H9 (cell line): ENCODE data around the gene SFXN1. TPM values are rescaled to one million over a fixed set of nuclear protein-coding genes. Genes with fewer than 3 reads are reported as not detected.

ENCODE experiments used
- DNase-seq: peaks from one replicate; pipeline ENCODE4 v3.0.0-alpha.2; 2017
- H2AFZ ChIP-seq: one replicate; pipeline ENCODE4 v1.6.1; 2013; ENCODE audit warnings: mild to moderate bottlenecking, low read length, control low read depth, moderate library complexity
- H2AK5ac ChIP-seq: 2 replicates; pipeline ENCODE4 v1.6.1; 2013; ENCODE audit warnings: low read length, control low read depth, mixed read lengths; ENCODE audit not compliant: insufficient read length
- H2BK120ac ChIP-seq: one replicate; pipeline ENCODE4 v1.6.1; 2013; ENCODE audit warnings: low read depth, mild to moderate bottlenecking, low read length, control low read depth, inconsistent platforms; ENCODE audit not compliant: poor library complexity, severe bottlenecking
- H2BK12ac ChIP-seq: 2 replicates; pipeline ENCODE4 v1.6.1; 2013; ENCODE audit warnings: low read length, control low read depth, mixed read lengths, low read depth; ENCODE audit not compliant: insufficient read length
- H2BK15ac ChIP-seq: 2 replicates; pipeline ENCODE4 v1.6.1; 2013; ENCODE audit warnings: low read depth, low read length, control low read depth
- H2BK20ac ChIP-seq: one replicate; pipeline ENCODE4 v1.6.1; 2013; ENCODE audit warnings: low read depth, mild to moderate bottlenecking, low read length, control low read depth, inconsistent platforms; ENCODE audit not compliant: poor library complexity, severe bottlenecking
- H2BK5ac ChIP-seq: 2 replicates; pipeline ENCODE4 v1.6.1; 2013; ENCODE audit warnings: low read length, control low read depth, mixed read lengths; ENCODE audit not compliant: insufficient read length
- H3K14ac ChIP-seq: 2 replicates; pipeline ENCODE4 v1.6.1; 2013; ENCODE audit warnings: low read length, control low read depth; ENCODE audit not compliant: insufficient read depth
- H3K18ac ChIP-seq: 2 replicates; pipeline ENCODE4 v1.6.1; 2013; ENCODE audit warnings: low read depth, mild to moderate bottlenecking, mixed read lengths, low read length, control low read depth; ENCODE audit not compliant: insufficient read length
- H3K23ac ChIP-seq: 2 replicates; pipeline ENCODE4 v1.6.1; 2013; ENCODE audit warnings: low read length, control low read depth, mixed read lengths, low read depth; ENCODE audit not compliant: insufficient read length
- H3K23me2 ChIP-seq: 2 replicates; pipeline ENCODE4 v1.6.1; 2013; ENCODE audit warnings: low read depth, mild to moderate bottlenecking, mixed read lengths, low read length, control low read depth; ENCODE audit not compliant: insufficient read length, poor library complexity, severe bottlenecking
- H3K27ac ChIP-seq: 2 replicates; pipeline ENCODE4 v1.5.1; 2013; ENCODE audit warnings: low read length, control low read depth, mixed read lengths, low read depth; ENCODE audit not compliant: insufficient read length
- H3K27me3 ChIP-seq: 2 replicates; pipeline ENCODE4 v1.6.1; 2013; ENCODE audit warnings: low read length, control low read depth, inconsistent platforms; ENCODE audit not compliant: insufficient read depth
- H3K4ac ChIP-seq: 2 replicates; pipeline ENCODE4 v1.6.1; 2013; ENCODE audit warnings: low read depth, mild to moderate bottlenecking, control low read depth, inconsistent platforms, low read length, moderate library complexity
- H3K4me1 ChIP-seq: 2 replicates; pipeline ENCODE4 v1.6.1; 2013; ENCODE audit warnings: low read length, control low read depth, inconsistent platforms; ENCODE audit not compliant: insufficient read depth
- H3K4me2 ChIP-seq: 2 replicates; pipeline ENCODE4 v1.6.1; 2013; ENCODE audit warnings: low read length, control low read depth, mixed read lengths; ENCODE audit not compliant: insufficient read length, insufficient read depth
- H3K56ac ChIP-seq: 2 replicates; pipeline ENCODE4 v1.6.1; 2013; ENCODE audit warnings: low read depth, mild to moderate bottlenecking, mixed read lengths, low read length, control low read depth; ENCODE audit not compliant: insufficient read length
- H3K79me1 ChIP-seq: 2 replicates; pipeline ENCODE4 v1.6.1; 2013; ENCODE audit warnings: low read depth, mild to moderate bottlenecking, moderate library complexity, low read length, control low read depth, inconsistent platforms; ENCODE audit not compliant: insufficient read depth, poor library complexity, severe bottlenecking
- H3K79me2 ChIP-seq: 2 replicates; pipeline ENCODE4 v1.6.1; 2013; ENCODE audit warnings: low read length, control low read depth, inconsistent platforms; ENCODE audit not compliant: insufficient read depth
- H3K9ac ChIP-seq: 2 replicates; pipeline ENCODE4 v1.6.1; 2013; ENCODE audit warnings: low read length, control low read depth, mixed read lengths; ENCODE audit not compliant: insufficient read length; ENCODE audit errors: extremely low read depth
- H3K9me3 ChIP-seq: one replicate; pipeline ENCODE4 v1.6.1; 2013; ENCODE audit warnings: low read depth, low read length, inconsistent platforms; ENCODE audit not compliant: control insufficient read depth
- H3T11ph ChIP-seq: one replicate; pipeline ENCODE4 v1.6.1; 2013; ENCODE audit warnings: mild to moderate bottlenecking, low read length, control low read depth, inconsistent platforms
- H4K20me1 ChIP-seq: one replicate; pipeline ENCODE4 v1.6.1; 2013; ENCODE audit not compliant: control insufficient read depth, insufficient read length, insufficient read depth
- H4K5ac ChIP-seq: 2 replicates; pipeline ENCODE4 v1.6.1; 2013; ENCODE audit warnings: low read depth, mild to moderate bottlenecking, mixed read lengths, low read length, control low read depth; ENCODE audit not compliant: insufficient read length
- H4K8ac ChIP-seq: replicated peaks from 2 replicates; pipeline ENCODE4 v1.6.1; 2013; ENCODE audit warnings: low read length, control low read depth, mixed read lengths, low read depth; ENCODE audit not compliant: insufficient read length
- H4K91ac ChIP-seq: 2 replicates; pipeline ENCODE4 v1.6.1; 2013; ENCODE audit warnings: low read depth, mild to moderate bottlenecking, moderate library complexity, mixed read lengths, low read length, control low read depth; ENCODE audit not compliant: insufficient read length
- H3K27ac Mint-ChIP-seq, 3 experiments: 2 replicates in 2 of 3; 3 replicates in 1 of 3; pipeline ENCODE4 v1.8.0; 2020 to 2021; ENCODE audit warnings: mixed read lengths in 3 of 3, mild to moderate bottlenecking in 1 of 3, moderate library complexity in 1 of 3
- H3K27me3 Mint-ChIP-seq: 2 replicates; pipeline ENCODE4 v1.8.0; 2021; ENCODE audit warnings: low read depth, mild to moderate bottlenecking, moderate library complexity, mixed read lengths
- H3K36me3 Mint-ChIP-seq, 3 experiments: 2 replicates in 2 of 3; 3 replicates in 1 of 3; pipeline ENCODE4 v1.8.0; 2020 to 2021; ENCODE audit warnings: low read depth in 3 of 3, mixed read lengths in 3 of 3; ENCODE audit not compliant: insufficient read depth in 1 of 3
- H3K4me1 Mint-ChIP-seq, 2 experiments: 2 replicates each; pipeline ENCODE4 v1.8.0; 2020; ENCODE audit warnings: mixed read lengths in 2 of 2
- H3K4me3 Mint-ChIP-seq, 2 experiments: 2 replicates in 1 of 2; 3 replicates in 1 of 2; pipeline ENCODE4 v1.8.0; 2020 to 2021; ENCODE audit warnings: mild to moderate bottlenecking in 2 of 2, mixed read lengths in 2 of 2, moderate library complexity in 1 of 2
- H3K9me3 Mint-ChIP-seq, 2 experiments: 2 replicates in 1 of 2; 3 replicates in 1 of 2; pipeline ENCODE4 v1.8.0; 2020; ENCODE audit warnings: mild to moderate bottlenecking in 2 of 2, mixed read lengths in 2 of 2, moderate library complexity in 1 of 2
- WGBS: extraction: QIAGEN DNeasy Blood & Tissue Kit; methylation state at CpG from one replicate; pipeline ENCODE4 v1.1.7; 2013; ENCODE audit warnings: missing lambda C conversion rate, low lambda C conversion rate, mixed read lengths; ENCODE audit not compliant: insufficient read length; ENCODE audit errors: extremely low coverage; 5-methylcytosine and 5-hydroxymethylcytosine counted together
- total RNA-seq: library from RNA; stranded (reverse); gene quantifications from 2 replicates; pipeline ENCODE4 v1.2.1, GENCODE V29; 2021
- TF ChIP-seq, protein P1 (sequence below): fragments of 200-600 bp; sonication (generic); conservative IDR thresholded peaks from 3 replicates; pipeline ENCODE4 v1.8.0; 2021; ENCODE audit warnings: antibody characterized with exemption, mild to moderate bottlenecking

SFXN1 gene
- total RNA-seq, 1 experiment from 2014 or later = 99.2 TPM

DNA sequence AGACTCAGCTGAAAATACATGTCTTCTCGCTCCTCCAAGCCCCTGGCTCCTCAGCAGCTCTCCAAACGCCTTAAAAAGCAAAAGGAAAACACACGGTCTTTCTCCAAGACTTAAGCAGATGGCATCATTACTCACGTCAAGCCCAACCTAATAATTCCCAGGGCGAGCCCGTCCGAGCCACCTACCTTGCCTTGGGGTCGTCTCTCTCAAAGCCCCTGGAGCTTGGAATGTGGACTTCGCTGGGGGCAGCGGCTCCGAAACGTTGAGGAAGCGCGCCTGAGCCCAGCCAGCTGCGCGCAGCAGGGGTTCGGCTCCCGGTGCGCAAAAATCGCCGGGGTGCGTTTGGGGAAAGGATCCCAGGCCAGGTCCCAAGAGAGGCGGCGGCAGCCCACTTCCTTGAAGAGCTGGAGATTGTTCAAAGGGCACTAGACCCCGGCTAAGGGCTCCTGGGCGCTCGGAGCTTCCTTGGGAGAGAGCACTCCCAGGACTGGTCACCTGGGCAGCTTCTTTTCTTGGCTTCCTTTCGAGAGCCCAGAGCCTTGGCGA is 34.8 kb upstream of the SFXN1 start:
- Histone ChIP-seq H2BK20ac (no peak overlapping the region), H3K79me2 (no peaks in the 10 kb centered on the region), H3K27me3 (peaks cover 21% of the 10 kb centered on the region; the same call in 1 of the 2 replicates), H2AK5ac (no peak overlapping the region), H3K79me1 (no peaks in the 10 kb centered on the region), H3K14ac (no peak overlapping the region), H2BK15ac (no peak overlapping the region), H3K56ac (no peak overlapping the region), H2BK120ac (no peak overlapping the region), H3K4ac (no peak overlapping the region), H2AFZ (no peak overlapping the region), H3K23me2 (peaks cover 16% of the 10 kb centered on the region), H3K9me3 (no peaks in the 10 kb centered on the region), H3K9ac (no peak overlapping the region), H3K23ac (no peak overlapping the region), H3K4me2 (peak overlapping the region; percentile 49), H3K4me1 (no peaks in the 10 kb centered on the region), H4K20me1 (no peaks in the 10 kb centered on the region), H4K5ac (no peak overlapping the region), H3T11ph (no peak overlapping the region), H3K27ac (no peak overlapping the region), H2BK5ac (no peak overlapping the region), H3K18ac (no peak overlapping the region), H4K91ac (no peak overlapping the region), H4K8ac (no peak overlapping the region), H2BK12ac (no peak overlapping the region)
- no CpG with 5 or more reads among the region's 29 CpGs for WGBS
- H3K36me3 Mint-ChIP-seq = peaks cover 0 to 2% (median 0%) of the 10 kb centered on the region in 3 experiments; a peak in 1 of 7 replicates
- no peak for DNase-seq
- no peaks in the 10 kb centered on the region for H3K9me3 Mint-ChIP-seq
- TF ChIP-seq, protein P1, sequence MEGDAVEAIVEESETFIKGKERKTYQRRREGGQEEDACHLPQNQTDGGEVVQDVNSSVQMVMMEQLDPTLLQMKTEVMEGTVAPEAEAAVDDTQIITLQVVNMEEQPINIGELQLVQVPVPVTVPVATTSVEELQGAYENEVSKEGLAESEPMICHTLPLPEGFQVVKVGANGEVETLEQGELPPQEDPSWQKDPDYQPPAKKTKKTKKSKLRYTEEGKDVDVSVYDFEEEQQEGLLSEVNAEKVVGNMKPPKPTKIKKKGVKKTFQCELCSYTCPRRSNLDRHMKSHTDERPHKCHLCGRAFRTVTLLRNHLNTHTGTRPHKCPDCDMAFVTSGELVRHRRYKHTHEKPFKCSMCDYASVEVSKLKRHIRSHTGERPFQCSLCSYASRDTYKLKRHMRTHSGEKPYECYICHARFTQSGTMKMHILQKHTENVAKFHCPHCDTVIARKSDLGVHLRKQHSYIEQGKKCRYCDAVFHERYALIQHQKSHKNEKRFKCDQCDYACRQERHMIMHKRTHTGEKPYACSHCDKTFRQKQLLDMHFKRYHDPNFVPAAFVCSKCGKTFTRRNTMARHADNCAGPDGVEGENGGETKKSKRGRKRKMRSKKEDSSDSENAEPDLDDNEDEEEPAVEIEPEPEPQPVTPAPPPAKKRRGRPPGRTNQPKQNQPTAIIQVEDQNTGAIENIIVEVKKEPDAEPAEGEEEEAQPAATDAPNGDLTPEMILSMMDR = no peak
- peaks cover 24 to 43% of the 10 kb centered on the region in 2 experiments for H3K4me1 Mint-ChIP-seq
- H3K4me3 Mint-ChIP-seq = peak overlapping the region; percentile 36 to 72
- H3K27me3 Mint-ChIP-seq = peaks cover 68% of the 10 kb centered on the region
- no peak overlapping the region for H3K27ac Mint-ChIP-seq
